ENCODE results near the gene IRAK1. TPM values are rescaled to one million over a fixed set of nuclear protein-coding genes. Genes with fewer than 3 reads are reported as not detected.
A peak's percentile ranks its signal among the peaks of the same experiment; 100 is the strongest.

Gene IRAK1
- total RNA-seq, 1 donor from 2014 or later: 74.2 TPM

- peaks cover 3% of the 10 kb centered on the region for H3K36me3 Mint-ChIP-seq (ENCODE audit: unreplicated experiment)
- H3K9me3 Mint-ChIP-seq (ENCODE audit: unreplicated experiment): no peaks in the 10 kb centered on the region
- H3K27ac Mint-ChIP-seq (ENCODE audit: unreplicated experiment): no peak overlapping the region
- no peaks in the 10 kb centered on the region for H3K27me3 Mint-ChIP-seq (ENCODE audit: unreplicated experiment)
- H3K4me3 Mint-ChIP-seq (ENCODE audit: unreplicated experiment): no peak overlapping the region
- no peak for TF ChIP-seq CTCF (IDR thresholded peaks at IDR 0.05)
- H3K4me1 Mint-ChIP-seq (ENCODE audit: unreplicated experiment): peaks cover 15% of the 10 kb centered on the region
- no peak for DNase-seq (ENCODE audit: extremely low spot score, unreplicated experiment)
These were observed 3.2 kb downstream of the IRAK1 start for GRCh38 chrX:154016366-154017076.

- Mint-ChIP-seq H3K27ac (ENCODE audit: unreplicated experiment) (no peak overlapping the region), H3K9me3 (ENCODE audit: unreplicated experiment) (no peaks in the 10 kb centered on the region), H3K4me3 (ENCODE audit: unreplicated experiment) (no peak overlapping the region), H3K36me3 (ENCODE audit: unreplicated experiment) (peaks cover 3% of the 10 kb centered on the region), H3K4me1 (ENCODE audit: unreplicated experiment) (peaks cover 15% of the 10 kb centered on the region), H3K27me3 (ENCODE audit: unreplicated experiment) (no peaks in the 10 kb centered on the region)
- DNase-seq (ENCODE audit: extremely low spot score, unreplicated experiment): no peak
- TF ChIP-seq CTCF (IDR thresholded peaks at IDR 0.05): no peak
These were observed 4.0 kb downstream of the IRAK1 start for GRCh38 chrX:154015581-154016264.

GRCh38 chrX:154014429-154015380, 5.0 kb downstream of the IRAK1 start:
- DNase-seq (ENCODE audit: extremely low spot score, unreplicated experiment): no peak
- TF ChIP-seq CTCF (IDR thresholded peaks at IDR 0.05): no peak
- H3K27ac Mint-ChIP-seq (ENCODE audit: unreplicated experiment): no peak overlapping the region

DNA sequence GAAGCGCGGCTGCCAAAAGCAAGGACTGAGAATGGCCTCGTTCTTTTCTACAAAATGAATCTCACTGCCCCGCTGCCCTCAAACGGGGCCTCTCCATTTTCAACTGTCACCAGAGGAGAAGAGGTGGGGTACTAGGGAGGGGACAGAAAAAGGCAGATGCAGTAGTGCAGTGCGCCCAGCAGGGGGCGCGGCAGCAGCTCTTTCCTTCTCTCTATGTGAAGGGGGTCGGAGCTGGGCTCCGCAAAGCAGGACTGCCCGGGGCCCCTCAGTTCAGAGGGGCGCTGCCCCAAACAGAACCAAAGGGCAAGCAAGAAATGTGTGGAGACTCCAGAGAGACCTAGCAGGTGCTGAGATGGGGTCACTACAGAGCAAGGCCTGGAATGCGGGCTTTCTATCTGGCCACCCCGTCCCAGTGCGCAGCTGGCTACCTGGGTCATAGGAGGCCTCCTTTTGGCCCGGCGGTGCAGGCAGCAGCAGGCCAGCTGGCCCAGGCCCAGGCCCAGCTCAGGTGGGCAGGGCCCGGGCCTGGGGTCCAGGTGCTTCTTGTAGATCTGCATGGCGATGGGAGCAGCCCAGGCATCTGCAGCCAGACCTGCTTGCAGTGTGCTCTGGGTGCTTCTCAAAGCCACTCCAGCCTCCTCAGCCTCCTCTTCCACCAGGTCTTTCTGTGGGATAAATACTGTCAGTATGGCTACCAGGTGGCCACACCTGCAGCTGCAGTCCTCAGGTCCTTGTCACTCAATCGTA, 5.9 kb downstream of the IRAK1 start:
- Mint-ChIP-seq H3K27me3 (ENCODE audit: unreplicated experiment) (no peaks in the 10 kb centered on the region), H3K27ac (ENCODE audit: unreplicated experiment) (no peak overlapping the region), H3K4me3 (ENCODE audit: unreplicated experiment) (no peak overlapping the region), H3K9me3 (ENCODE audit: unreplicated experiment) (no peaks in the 10 kb centered on the region), H3K4me1 (ENCODE audit: unreplicated experiment) (peaks cover 9% of the 10 kb centered on the region), H3K36me3 (ENCODE audit: unreplicated experiment) (peaks cover 3% of the 10 kb centered on the region)
- TF ChIP-seq CTCF (IDR thresholded peaks at IDR 0.05): peak; percentile 83
- DNase-seq (ENCODE audit: extremely low spot score, unreplicated experiment): no peak

More at GRCh38 chrX:154014429-154015380, 5.0 kb downstream of the IRAK1 start:
- no peaks in the 10 kb centered on the region for H3K27me3 Mint-ChIP-seq (ENCODE audit: unreplicated experiment)
- peaks cover 12% of the 10 kb centered on the region for H3K4me1 Mint-ChIP-seq (ENCODE audit: unreplicated experiment)
- peaks cover 3% of the 10 kb centered on the region for H3K36me3 Mint-ChIP-seq (ENCODE audit: unreplicated experiment)
- no peaks in the 10 kb centered on the region for H3K9me3 Mint-ChIP-seq (ENCODE audit: unreplicated experiment)
- H3K4me3 Mint-ChIP-seq (ENCODE audit: unreplicated experiment): no peak overlapping the region
